ENCODE results near the gene C20orf144. TPM values are rescaled to one million over a fixed set of nuclear protein-coding genes. Genes with fewer than 3 reads are reported as not detected.
A peak's percentile ranks its signal among the peaks of the same experiment; 100 is the strongest.

The C20orf144 gene
- total RNA-seq, 1 donor from 2014 or later: 0.13 TPM

- peak; percentile 90 for DNase-seq (ENCODE audit: extremely low spot score, unreplicated experiment)
- Mint-ChIP-seq H3K4me3 (ENCODE audit: unreplicated experiment) (peak overlapping the region; percentile 38), H3K36me3 (ENCODE audit: unreplicated experiment) (no peaks in the 10 kb centered on the region), H3K9me3 (ENCODE audit: unreplicated experiment) (no peaks in the 10 kb centered on the region), H3K27ac (ENCODE audit: unreplicated experiment) (no peak overlapping the region), H3K4me1 (ENCODE audit: unreplicated experiment) (peaks cover 26% of the 10 kb centered on the region), H3K27me3 (ENCODE audit: unreplicated experiment) (no peaks in the 10 kb centered on the region)
- peak; percentile 73 for TF ChIP-seq CTCF (IDR thresholded peaks at IDR 0.05)
Measured at GRCh38 chr20:33667676-33668465, 5.7 kb downstream of the C20orf144 start.

GRCh38 chr20:33668466-33669155 is 6.5 kb downstream of the C20orf144 start:
- Mint-ChIP-seq H3K9me3 (ENCODE audit: unreplicated experiment) (no peaks in the 10 kb centered on the region), H3K27ac (ENCODE audit: unreplicated experiment) (no peak overlapping the region), H3K36me3 (ENCODE audit: unreplicated experiment) (no peaks in the 10 kb centered on the region), H3K4me1 (ENCODE audit: unreplicated experiment) (peaks cover 32% of the 10 kb centered on the region), H3K27me3 (ENCODE audit: unreplicated experiment) (no peaks in the 10 kb centered on the region), H3K4me3 (ENCODE audit: unreplicated experiment) (no peak overlapping the region)
- no peak for TF ChIP-seq CTCF (IDR thresholded peaks at IDR 0.05)
- no peak for DNase-seq (ENCODE audit: extremely low spot score, unreplicated experiment)

- Mint-ChIP-seq H3K9me3 (ENCODE audit: unreplicated experiment) (no peaks in the 10 kb centered on the region), H3K4me3 (ENCODE audit: unreplicated experiment) (no peak overlapping the region)
Measured at GRCh38 chr20:33669224-33669623, 7.1 kb downstream of the C20orf144 start.

GRCh38 chr20:33669873-33670640 is 7.9 kb downstream of the C20orf144 start:
- Mint-ChIP-seq H3K9me3 (ENCODE audit: unreplicated experiment) (no peaks in the 10 kb centered on the region), H3K4me1 (ENCODE audit: unreplicated experiment) (peaks cover 31% of the 10 kb centered on the region), H3K27me3 (ENCODE audit: unreplicated experiment) (no peaks in the 10 kb centered on the region), H3K27ac (ENCODE audit: unreplicated experiment) (peak overlapping the region; percentile 27), H3K36me3 (ENCODE audit: unreplicated experiment) (no peaks in the 10 kb centered on the region), H3K4me3 (ENCODE audit: unreplicated experiment) (no peak overlapping the region)
- no peak for DNase-seq (ENCODE audit: extremely low spot score, unreplicated experiment)
- no peak for TF ChIP-seq CTCF (IDR thresholded peaks at IDR 0.05)

More at GRCh38 chr20:33669224-33669623, 7.1 kb downstream of the C20orf144 start:
- Mint-ChIP-seq H3K4me1 (ENCODE audit: unreplicated experiment) (peaks cover 33% of the 10 kb centered on the region), H3K36me3 (ENCODE audit: unreplicated experiment) (no peaks in the 10 kb centered on the region), H3K27ac (ENCODE audit: unreplicated experiment) (no peak overlapping the region), H3K27me3 (ENCODE audit: unreplicated experiment) (no peaks in the 10 kb centered on the region)
- no peak for DNase-seq (ENCODE audit: extremely low spot score, unreplicated experiment)
- TF ChIP-seq CTCF (IDR thresholded peaks at IDR 0.05): no peak
